HG03039 (cell line): ENCODE results near the gene HOXD1.

Source experiments
- ATAC-seq: cut with Tn5 transposase; IDR thresholded peaks from one replicate; pipeline ENCODE4 v1.9.1; 2021; ENCODE audit warnings: mild to moderate bottlenecking, moderate library complexity; ENCODE audit not compliant: unreplicated experiment

HOXD1 gene

DNA sequence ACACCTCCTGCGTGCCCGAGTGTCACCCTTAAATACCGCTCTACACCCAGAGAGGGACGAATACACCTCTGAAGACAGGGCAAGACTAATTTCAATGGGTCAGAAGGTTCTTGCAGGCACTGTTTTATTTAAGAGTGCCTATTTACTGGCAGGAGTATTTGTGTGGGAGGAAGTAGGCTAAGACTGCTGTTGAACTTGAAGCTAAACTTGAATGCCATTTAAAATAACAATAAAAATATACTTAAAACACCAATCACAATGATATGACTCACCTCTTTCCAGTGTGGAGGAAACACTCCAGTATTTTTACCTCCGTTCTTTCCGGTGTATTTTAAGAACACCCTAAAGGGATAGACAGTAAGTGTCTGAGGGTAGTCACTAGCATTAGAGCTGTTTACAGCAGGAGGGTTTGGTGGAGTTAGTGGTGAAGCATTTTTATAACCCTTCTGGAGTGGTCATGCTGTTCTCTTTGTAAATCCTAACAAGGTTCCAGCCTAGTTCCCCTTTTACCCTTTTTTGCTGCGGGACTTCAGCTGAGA lies 9.6 kb upstream of the HOXD1 start:
- no peak for ATAC-seq

DNA sequence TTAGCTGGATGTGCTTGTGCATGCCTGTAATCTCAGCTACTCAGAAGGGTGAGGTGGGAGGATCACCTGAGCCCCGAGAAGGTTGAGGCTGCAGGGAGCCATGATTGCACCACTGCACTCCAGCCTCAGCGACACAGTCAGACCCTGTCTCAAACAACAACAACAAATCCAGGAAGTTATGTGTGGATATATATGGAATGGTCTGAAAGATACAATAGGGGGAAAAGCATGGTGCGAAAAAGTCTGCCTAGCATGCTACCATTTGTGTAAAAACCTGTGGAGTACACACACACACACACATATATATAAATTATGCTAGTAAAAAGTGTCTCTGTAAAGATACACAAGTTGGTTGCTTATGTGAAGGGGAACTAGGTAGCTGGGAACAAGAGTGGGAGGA lies 6.9 kb upstream of the HOXD1 start:
- ATAC-seq, result no peak

DNA sequence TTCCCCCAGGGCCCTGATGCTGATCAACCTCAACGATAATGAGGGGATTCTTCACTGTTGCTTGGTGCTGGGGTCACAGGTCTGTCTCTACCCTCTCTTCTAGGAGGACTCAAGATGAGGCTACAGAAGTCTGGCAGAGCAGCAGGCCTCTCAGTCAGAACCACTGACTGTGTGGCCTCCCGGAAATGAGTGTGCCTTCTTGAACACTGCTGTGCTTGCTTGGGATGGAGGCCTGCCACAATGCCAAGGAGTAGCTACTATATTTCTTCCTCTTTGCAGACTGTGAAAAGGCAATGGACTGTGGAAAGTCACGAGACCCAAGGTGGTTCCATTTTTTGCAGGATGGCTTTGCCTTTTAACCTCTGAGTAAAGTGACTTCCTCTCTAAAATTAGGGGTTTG lies 5.8 kb upstream of the HOXD1 start:
- no peak for ATAC-seq

DNA sequence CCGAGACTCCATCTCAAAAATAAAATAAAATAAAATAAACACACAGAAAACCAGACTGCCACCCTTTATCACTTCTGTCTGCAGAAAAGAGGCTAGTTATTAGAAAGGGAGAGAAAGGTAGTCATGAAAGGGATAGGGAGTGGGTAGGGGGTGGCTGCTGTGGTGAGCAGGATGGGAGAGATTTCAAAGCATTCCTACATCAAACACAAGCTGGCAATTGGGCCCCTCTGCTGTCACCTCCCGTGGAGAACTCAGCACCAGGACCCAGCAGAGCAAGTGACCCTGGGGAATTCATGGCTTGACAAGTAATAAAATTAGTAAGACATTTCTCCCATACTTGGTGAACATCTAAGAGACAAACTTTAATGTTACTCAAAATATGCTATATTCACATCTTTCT lies 3.7 kb upstream of the HOXD1 start:
- ATAC-seq, result no peak

- ATAC-seq, result no peak
Observed at GRCh38 chr2:176186024-176186423, 2.4 kb upstream of the HOXD1 start.

GRCh38 chr2:176187200-176187898 lies 1.1 kb upstream of the HOXD1 start:
- no peak for ATAC-seq

GRCh38 chr2:176188774-176189680 lies 559 bp downstream of the HOXD1 start:
- ATAC-seq, result no peak

GRCh38 chr2:176189681-176190641 lies 1.5 kb downstream of the HOXD1 start:
- no peak for ATAC-seq

DNA sequence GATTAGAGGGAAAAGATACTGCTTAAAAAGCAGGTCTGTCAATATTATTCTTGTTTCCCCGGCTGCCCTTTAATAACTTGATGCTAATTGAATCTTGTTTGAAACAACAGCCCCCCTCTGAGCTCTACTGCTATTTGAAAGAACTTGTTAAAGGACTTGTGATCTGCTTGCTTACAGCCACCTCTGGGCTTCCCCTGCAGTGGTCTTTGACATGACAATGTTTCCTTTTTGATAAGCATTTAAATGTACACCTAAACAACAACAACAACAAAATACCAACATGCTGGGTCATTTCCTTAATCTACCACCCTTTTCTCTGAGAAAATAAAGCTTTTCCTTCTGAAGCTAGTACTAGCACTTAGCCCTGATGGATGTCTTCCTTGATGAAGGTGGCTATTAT lies 3.9 kb downstream of the HOXD1 start:
- no peak for ATAC-seq

DNA sequence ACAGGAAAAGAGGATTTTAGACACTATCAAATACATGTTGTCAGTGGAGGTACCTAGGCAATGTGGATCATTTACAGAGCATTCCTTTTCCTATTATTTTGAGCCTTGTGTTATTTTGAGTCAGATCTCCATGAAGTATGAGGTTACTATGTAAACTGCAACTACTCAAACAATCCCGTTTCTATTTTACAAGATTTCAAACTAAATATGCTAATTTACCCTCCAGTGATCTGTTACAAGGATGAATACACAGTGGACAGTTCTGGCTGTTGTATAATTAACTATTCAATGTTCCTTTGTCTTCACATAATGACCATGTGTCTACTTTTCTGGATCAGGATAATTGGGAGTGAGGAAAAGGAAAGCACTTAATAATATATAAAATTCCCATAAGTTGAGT lies 4.6 kb downstream of the HOXD1 start:
- no peak for ATAC-seq

- no peak for ATAC-seq
Observed at GRCh38 chr2:176199902-176200301, 11.4 kb downstream of the HOXD1 start.

- no peak for ATAC-seq
Observed at GRCh38 chr2:176200971-176201370, 12.5 kb downstream of the HOXD1 start.

DNA sequence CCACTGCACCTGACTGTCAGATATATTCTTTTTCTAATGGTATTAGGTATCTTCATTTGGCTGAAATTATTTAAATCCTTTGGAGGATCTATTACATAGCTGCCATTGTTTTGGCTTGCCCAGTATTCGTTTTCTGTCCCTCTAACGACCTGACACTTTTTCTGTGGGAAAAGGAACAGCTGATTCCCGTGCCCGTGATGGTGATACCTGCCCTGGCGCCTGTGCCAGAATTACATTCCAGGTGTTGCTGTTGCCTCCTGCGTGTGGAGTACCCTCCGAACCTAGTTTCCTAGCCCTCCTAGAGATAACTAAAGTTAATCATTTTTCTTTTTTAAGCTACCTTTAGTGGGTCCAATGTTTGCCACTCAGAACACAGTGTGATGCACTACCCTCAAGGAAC lies 14.0 kb downstream of the HOXD1 start:
- ATAC-seq, result no peak

DNA sequence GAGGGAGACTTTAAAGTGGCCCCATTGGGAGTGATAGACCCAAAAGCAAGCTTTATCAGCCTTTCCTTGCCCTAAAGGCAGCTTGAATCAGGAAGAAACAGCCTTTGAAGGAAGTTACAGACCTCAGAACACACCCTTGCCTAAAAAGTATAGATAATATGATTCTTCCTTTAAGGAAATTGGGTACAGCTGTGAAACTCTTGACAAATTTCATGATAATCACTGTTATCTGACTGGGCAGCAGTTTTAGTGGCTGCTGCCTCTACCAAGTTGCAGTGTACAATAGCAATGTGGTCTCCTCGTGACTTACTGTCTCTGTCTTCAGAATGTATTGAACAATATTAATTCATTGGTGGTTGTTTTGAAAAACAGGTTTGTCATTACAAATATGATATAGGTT lies 16.7 kb downstream of the HOXD1 start:
- no peak for ATAC-seq

- no peak for ATAC-seq
Observed at GRCh38 chr2:176206136-176206535, 17.7 kb downstream of the HOXD1 start.

DNA sequence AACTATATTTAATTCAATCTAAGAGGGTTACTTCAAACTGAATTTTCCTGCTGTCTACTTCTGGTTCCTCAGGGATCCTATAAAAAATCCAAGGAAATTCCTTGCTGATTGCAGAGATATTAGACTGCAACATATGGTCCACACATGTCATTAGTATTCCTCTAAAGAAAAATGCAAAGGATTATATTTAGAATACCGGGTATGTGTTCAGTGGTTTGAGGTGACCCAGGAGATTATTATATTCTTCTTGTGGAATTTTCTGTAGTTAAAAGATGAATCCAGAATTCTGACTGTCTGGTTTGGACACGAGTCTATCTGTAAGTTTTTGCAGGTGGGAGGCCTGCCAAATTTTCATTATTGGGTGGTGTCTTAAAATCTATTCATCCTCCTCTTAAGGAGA lies 18.2 kb downstream of the HOXD1 start:
- no peak for ATAC-seq

DNA sequence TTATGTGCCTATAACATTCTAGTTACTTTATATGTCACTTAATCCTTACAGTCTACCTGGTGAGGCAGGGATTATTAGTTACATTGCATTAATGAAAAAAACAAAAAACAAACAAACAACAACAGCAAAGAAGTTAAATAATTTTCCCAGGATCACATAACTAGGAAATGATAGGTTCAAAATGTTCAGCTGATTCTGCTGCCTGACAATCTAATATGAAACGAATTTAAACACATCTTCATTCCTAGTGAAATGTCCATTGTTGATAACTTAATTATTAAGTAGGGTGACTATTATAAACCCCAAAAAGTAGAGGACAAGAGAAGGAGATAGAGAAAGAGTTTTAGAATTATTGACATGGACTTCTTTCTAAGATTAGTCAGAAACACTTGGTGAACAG lies 22.6 kb downstream of the HOXD1 start:
- no peak for ATAC-seq

GRCh38 chr2:176212276-176212675 lies 23.8 kb downstream of the HOXD1 start:
- no peak for ATAC-seq

DNA sequence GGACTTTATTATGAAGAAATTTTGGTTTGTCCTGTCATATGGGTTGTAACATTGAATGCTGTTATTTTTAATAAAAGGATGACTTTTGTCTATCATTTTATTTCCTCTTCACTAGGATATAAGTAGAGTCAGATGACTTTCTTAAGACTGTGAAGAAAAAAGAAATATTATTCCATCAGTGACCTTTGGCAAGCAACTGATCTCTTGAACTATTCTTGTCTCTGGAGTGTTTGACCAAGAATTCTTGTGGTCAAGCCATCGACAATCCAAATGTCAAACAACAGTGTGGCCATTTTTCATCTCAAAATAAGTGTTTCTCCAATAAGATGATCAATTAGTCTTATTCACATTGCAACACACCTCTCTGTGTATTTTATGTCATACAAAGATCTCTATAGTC lies 24.9 kb downstream of the HOXD1 start:
- ATAC-seq, result no peak

DNA sequence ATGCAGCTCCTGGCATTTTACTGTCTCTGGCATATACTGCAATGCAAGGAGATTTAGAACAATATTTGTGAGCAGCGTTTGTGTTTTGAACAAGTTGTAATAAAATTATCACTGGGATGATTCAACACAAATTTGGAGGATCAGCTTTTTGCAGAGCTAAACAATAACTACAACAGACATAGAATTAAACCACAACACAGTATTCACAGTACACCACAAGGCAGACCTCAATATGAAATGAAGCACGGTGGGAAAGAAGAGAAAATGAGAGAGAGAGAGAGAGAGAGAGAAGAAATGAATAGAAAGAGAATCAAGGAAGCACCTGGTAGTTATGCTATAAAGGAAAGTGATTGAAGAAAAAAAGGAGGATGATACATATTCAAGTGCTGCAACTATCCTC lies 39.4 kb downstream of the HOXD1 start:
- ATAC-seq, result no peak

DNA sequence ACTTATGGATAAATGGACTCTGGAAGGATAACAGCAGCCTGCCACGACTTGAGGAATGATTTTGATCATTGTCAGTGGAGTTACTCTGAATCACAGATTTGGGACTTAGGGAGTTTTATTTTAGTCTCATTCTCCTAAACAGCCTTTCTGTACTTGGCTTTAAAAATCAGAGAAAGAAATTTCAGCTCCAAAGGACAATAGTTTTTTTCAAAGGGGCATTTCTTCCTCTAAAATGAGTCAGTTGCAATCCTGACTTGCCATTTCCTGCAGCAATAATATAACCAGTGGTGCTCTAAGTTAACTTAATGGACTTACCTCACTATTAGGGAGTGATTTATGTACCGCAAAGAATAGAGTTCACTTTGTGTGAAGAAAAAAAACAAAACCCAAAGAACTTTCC lies 45.7 kb downstream of the HOXD1 start:
- ATAC-seq, result no peak
